Spinal cord (tissue), 10 donors: ENCODE data around the gene FTO. TPM values are rescaled to one million over a fixed set of nuclear protein-coding genes. Genes with fewer than 3 reads are reported as not detected.
A peak's percentile ranks its signal among the peaks of the same experiment; 100 is the strongest.

Experiments used
- DNase-seq, 6 donors: peaks; one replicate each; pipeline versions ENCODE4 v3.0.0 to v3.0.0-alpha.2; 2013 to 2015; ENCODE audit warnings: low spot score in 6 of 6, low read depth in 4 of 6
- H3K27ac ChIP-seq: one replicate; pipeline ENCODE4 v1.5.1; 2013; ENCODE audit warnings: low read depth, low read length, control low read depth
- H3K27me3 ChIP-seq: one replicate; pipeline ENCODE4 v1.6.1; 2013; ENCODE audit warnings: low read length; ENCODE audit not compliant: control insufficient read depth, insufficient read depth
- H3K36me3 ChIP-seq: one replicate; pipeline ENCODE4 v1.6.1; 2013; ENCODE audit warnings: low read length; ENCODE audit not compliant: control insufficient read depth, insufficient read depth
- H3K4me1 ChIP-seq: one replicate; pipeline ENCODE4 v1.6.1; 2013; ENCODE audit warnings: low read length; ENCODE audit not compliant: control insufficient read depth, insufficient read depth
- H3K4me3 ChIP-seq: one replicate; pipeline ENCODE4 v1.5.1; 2013; ENCODE audit warnings: low read depth, low read length, control low read depth
- H3K9me3 ChIP-seq: one replicate; pipeline ENCODE4 v1.6.1; 2013; ENCODE audit warnings: low read length; ENCODE audit not compliant: control insufficient read depth, insufficient read depth
- WGBS: methylation state at CpG from one replicate; pipeline ENCODE4 v1.1.5; 2013; ENCODE audit warnings: missing lambda C conversion rate; ENCODE audit not compliant: insufficient coverage; 5-methylcytosine and 5-hydroxymethylcytosine counted together
- polyA plus RNA-seq, 2 donors: library from polyadenylated mRNA; unstranded; fragments of 120-200 nt; gene quantifications; one replicate each; pipeline ENCODE4 v1.2.1, GENCODE V29; 2013; ENCODE audit not compliant: insufficient read length in 2 of 2
- total RNA-seq, 2 donors: library from RNA; depleted of rRNA in 1 of 2; stranded (reverse); fragments of 120-200 nt in 1 of 2; fragments of >200 nt in 1 of 2; gene quantifications; one replicate each; pipeline versions ENCODE4 v1.2.3 to v1.2.4, GENCODE V29; 2013 to 2014
- donor health status: healthy.

Gene FTO
- total and polyA plus RNA-seq, 4 donors = 129 to 183 (median 140) TPM

- no peaks in the 10 kb centered on the region for H3K27me3 ChIP-seq
- H3K36me3 ChIP-seq = no peaks in the 10 kb centered on the region
- no peak overlapping the region for H3K27ac ChIP-seq
- no peaks in the 10 kb centered on the region for H3K4me1 ChIP-seq
- H3K4me3 ChIP-seq = no peak overlapping the region
- no peaks in the 10 kb centered on the region for H3K9me3 ChIP-seq
- 14% methylated on average over 2 of the region's 14 CpGs for WGBS
- DNase-seq = peak in 2 of 6 donors; percentile 72 to 88
Measured at GRCh38 chr16:53966821-53967571, 263.0 kb downstream of the FTO start.

- Histone ChIP-seq H3K36me3 (no peaks in the 10 kb centered on the region), H3K4me1 (no peaks in the 10 kb centered on the region), H3K27ac (no peak overlapping the region), H3K4me3 (no peak overlapping the region), H3K9me3 (no peaks in the 10 kb centered on the region), H3K27me3 (no peaks in the 10 kb centered on the region)
- 95% methylated on average over 4 of the region's 6 CpGs for WGBS
- no peak for DNase-seq
Measured at GRCh38 chr16:53967572-53967971, 263.6 kb downstream of the FTO start.

DNA sequence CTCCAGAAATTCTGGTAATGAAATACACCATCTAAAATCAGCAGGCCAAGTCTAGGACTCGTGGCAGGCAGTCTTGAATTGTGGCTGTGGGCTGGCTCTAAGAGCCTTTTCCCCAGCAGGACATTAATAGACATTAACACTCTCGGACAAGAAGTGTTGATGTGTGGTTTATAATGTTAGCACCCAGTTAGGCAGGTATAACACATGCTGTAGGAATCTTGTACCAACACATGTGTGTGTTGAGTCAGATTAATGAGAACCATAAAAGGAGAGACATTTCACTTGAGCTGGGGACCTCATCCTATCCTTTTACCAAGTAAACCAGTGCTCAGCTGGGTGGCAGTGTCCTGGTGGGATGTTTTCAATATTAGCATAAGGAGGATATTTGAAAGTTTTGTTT, 264.5 kb downstream of the FTO start:
- WGBS = no CpG with 5 or more reads among the region's 2 CpGs
- DNase-seq = no peak
- Histone ChIP-seq H3K27me3 (no peaks in the 10 kb centered on the region), H3K4me1 (no peaks in the 10 kb centered on the region), H3K4me3 (no peak overlapping the region), H3K36me3 (no peaks in the 10 kb centered on the region), H3K9me3 (no peaks in the 10 kb centered on the region), H3K27ac (no peak overlapping the region)

- H3K4me3 ChIP-seq = no peak overlapping the region
- H3K4me1 ChIP-seq = no peaks in the 10 kb centered on the region
- no CpG with 5 or more reads among the region's 1 CpG for WGBS
- no peaks in the 10 kb centered on the region for H3K36me3 ChIP-seq
- no peaks in the 10 kb centered on the region for H3K9me3 ChIP-seq
- H3K27ac ChIP-seq = no peak overlapping the region
- no peak for DNase-seq
- H3K27me3 ChIP-seq = no peaks in the 10 kb centered on the region
Measured at GRCh38 chr16:53968896-53969295, 264.9 kb downstream of the FTO start.

DNA sequence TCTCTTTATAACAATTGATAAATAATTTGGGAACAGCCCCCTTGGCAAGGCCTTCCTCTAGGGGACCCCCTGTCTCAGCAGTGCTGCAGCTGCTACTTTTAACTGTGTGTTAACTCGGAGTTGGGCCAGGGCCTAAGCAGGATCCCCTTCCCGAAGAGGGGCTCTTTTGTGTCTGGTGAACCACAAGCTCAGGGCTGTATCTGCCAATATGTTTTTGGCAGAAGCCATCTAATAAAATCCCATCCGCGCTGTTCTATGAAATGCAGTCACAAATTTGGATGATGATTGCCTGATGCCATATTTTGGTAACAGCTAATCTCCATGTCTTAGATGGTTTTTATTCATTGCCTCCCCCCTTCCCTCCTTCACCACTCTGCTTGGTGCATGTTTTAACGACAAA, 267.7 kb downstream of the FTO start:
- H3K4me3 ChIP-seq = no peak overlapping the region
- no peaks in the 10 kb centered on the region for H3K4me1 ChIP-seq
- no peaks in the 10 kb centered on the region for H3K9me3 ChIP-seq
- peak in 2 of 6 donors; percentile 62 to 73 for DNase-seq
- WGBS = 80% methylated on average over 2 of the region's 5 CpGs
- H3K27ac ChIP-seq = no peak overlapping the region
- H3K36me3 ChIP-seq = no peaks in the 10 kb centered on the region
- no peaks in the 10 kb centered on the region for H3K27me3 ChIP-seq

- no peaks in the 10 kb centered on the region for H3K36me3 ChIP-seq
- H3K9me3 ChIP-seq = no peaks in the 10 kb centered on the region
- no peak overlapping the region for H3K27ac ChIP-seq
- no peak for DNase-seq
- H3K4me1 ChIP-seq = no peaks in the 10 kb centered on the region
- H3K27me3 ChIP-seq = no peaks in the 10 kb centered on the region
- no peak overlapping the region for H3K4me3 ChIP-seq
- WGBS = 78% methylated on average over 4 of the region's 4 CpGs
Measured at GRCh38 chr16:53973021-53973420, 269.1 kb downstream of the FTO start.

- 89% methylated on average over 2 of the region's 4 CpGs for WGBS
- no peaks in the 10 kb centered on the region for H3K36me3 ChIP-seq
- H3K27me3 ChIP-seq = no peaks in the 10 kb centered on the region
- H3K9me3 ChIP-seq = no peaks in the 10 kb centered on the region
- H3K4me3 ChIP-seq = no peak overlapping the region
- no peak for DNase-seq
- H3K4me1 ChIP-seq = no peaks in the 10 kb centered on the region
- no peak overlapping the region for H3K27ac ChIP-seq
Measured at GRCh38 chr16:53974484-53975080, 270.6 kb downstream of the FTO start.

DNA sequence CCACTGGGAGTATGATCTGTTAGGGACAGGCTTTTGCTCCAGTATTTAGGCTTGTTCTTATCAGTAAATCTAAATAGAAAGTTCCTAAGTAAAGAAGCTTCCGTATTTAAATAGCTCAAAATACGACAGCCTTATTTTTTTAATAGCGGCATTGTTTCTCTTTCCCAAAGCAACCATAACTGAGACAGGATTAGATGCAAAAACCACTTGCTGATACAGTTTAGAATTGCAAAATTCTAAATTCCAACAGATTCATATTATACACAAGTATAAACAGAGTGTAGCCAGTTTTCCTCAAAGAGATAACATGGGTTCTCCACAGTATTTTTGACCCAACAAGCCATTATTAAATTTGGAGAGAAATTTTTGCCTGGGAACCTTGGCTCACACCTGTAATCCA, 276.7 kb downstream of the FTO start:
- H3K27ac ChIP-seq = no peak overlapping the region
- no peak for DNase-seq
- no peaks in the 10 kb centered on the region for H3K4me1 ChIP-seq
- H3K27me3 ChIP-seq = no peaks in the 10 kb centered on the region
- 100% methylated on average over 2 of the region's 3 CpGs for WGBS
- no peaks in the 10 kb centered on the region for H3K9me3 ChIP-seq
- H3K36me3 ChIP-seq = no peaks in the 10 kb centered on the region
- no peak overlapping the region for H3K4me3 ChIP-seq

DNA sequence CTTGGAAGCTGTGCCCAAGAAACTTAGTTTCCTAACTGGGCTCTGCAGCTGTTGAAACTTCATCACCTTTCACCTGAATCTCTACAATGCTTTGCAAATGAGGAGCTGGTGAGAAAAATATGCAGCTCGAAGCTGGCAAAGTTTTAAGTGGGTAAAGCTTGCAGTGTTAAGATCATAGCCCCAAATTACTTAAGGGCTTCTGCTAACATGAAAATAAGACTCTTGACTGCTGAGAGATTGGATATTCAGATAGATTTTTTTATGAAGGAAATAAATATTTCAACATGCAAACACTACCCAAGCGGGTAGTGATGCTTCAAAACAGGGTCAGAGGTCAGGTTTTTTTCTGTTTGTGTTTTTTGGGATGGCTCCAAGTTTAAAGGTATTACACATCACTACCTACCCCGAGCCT, 278.7 kb downstream of the FTO start:
- Histone ChIP-seq H3K9me3 (no peaks in the 10 kb centered on the region), H3K36me3 (no peaks in the 10 kb centered on the region), H3K27me3 (no peaks in the 10 kb centered on the region), H3K4me1 (no peaks in the 10 kb centered on the region), H3K4me3 (no peak overlapping the region), H3K27ac (no peak overlapping the region)
- no peak for DNase-seq
- no CpG with 5 or more reads among the region's 3 CpGs for WGBS

DNA sequence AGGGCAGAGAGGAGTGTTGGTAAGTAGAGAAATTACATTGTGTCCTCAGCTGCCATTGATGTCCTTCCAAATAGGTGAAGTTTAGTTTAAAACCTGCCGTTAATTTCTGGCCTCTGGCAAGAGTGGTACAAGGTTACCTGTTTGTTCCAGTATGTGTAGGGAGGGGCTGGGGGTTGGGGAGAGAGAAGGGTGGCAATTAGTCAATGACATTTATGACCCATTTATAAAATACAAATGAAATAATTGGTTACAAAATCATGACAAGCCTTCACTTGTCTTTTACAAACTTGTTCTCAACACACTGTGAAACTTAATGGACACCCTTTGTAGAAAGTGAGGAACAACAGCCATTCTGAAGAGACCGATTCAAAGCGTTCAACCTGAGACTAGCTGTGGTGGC, 281.0 kb downstream of the FTO start:
- Histone ChIP-seq H3K9me3 (no peaks in the 10 kb centered on the region), H3K4me3 (no peak overlapping the region), H3K27ac (no peak overlapping the region), H3K36me3 (no peaks in the 10 kb centered on the region), H3K4me1 (no peaks in the 10 kb centered on the region), H3K27me3 (no peaks in the 10 kb centered on the region)
- DNase-seq = no peak
- no CpG with 5 or more reads among the region's 3 CpGs for WGBS
